K562 (cell line): ENCODE data around the gene CFAP97D2. TPM values are rescaled to one million over a fixed set of nuclear protein-coding genes. Genes with fewer than 3 reads are reported as not detected.

ENCODE experiments used
- CBFB ChIP-seq: sonication (generic); formaldehyde crosslinking; IDR thresholded peaks from 2 replicates; pipeline ENCODE4 v1.4.0; 2020; ENCODE audit warnings: mild to moderate bottlenecking, missing genetic modification reagents
- E2F1 ChIP-seq: sonication (generic); formaldehyde crosslinking; IDR thresholded peaks from 2 replicates; pipeline ENCODE4 v1.8.1; 2023; ENCODE audit warnings: mild to moderate bottlenecking, missing genetic modification reagents, moderate library complexity
- EP300 ChIP-seq: IDR thresholded peaks from 2 replicates; pipeline ENCODE4 v1.6.1; 2012; ENCODE audit warnings: low read length, improper control_type of control experiment
- GMEB1 ChIP-seq: fragments of 250-450 bp; sonication (Bioruptor Pico); IDR thresholded peaks from 2 replicates; pipeline ENCODE4 v1.4.0; 2020; ENCODE audit warnings: mild to moderate bottlenecking
- HMBOX1 ChIP-seq: sonication (generic); IDR thresholded peaks from 2 replicates; pipeline ENCODE4 v1.6.1; 2016
- LEF1 ChIP-seq: fragments of 450-650 bp; IDR thresholded peaks from 2 replicates; pipeline ENCODE4 v1.6.1; 2016; ENCODE audit warnings: mild to moderate bottlenecking
- MLX ChIP-seq, 2 experiments: fragments of 450-650 bp in 1 of 2; sonication (generic) in 1 of 2; formaldehyde crosslinking; conservative IDR thresholded peaks; 2 replicates each; pipeline versions ENCODE4 v1.4.0 to v1.8.1; 2020 to 2022; ENCODE audit warnings: mild to moderate bottlenecking in 1 of 2, missing genetic modification reagents in 1 of 2
- NFE2L1 ChIP-seq: fragments of 450-650 bp; IDR thresholded peaks from 2 replicates; pipeline ENCODE4 v1.6.1; 2016; ENCODE audit warnings: missing genetic modification characterization, low read depth, mild to moderate bottlenecking, missing compliant biosample characterization, moderate library complexity, borderline replicate concordance
- NR3C1 ChIP-seq: sonication (generic); formaldehyde crosslinking; IDR thresholded peaks from 2 replicates; pipeline ENCODE4 v1.8.1; 2022; ENCODE audit warnings: missing genetic modification reagents
- PTBP1 ChIP-seq: fragments of 200-400 bp; formaldehyde crosslinking; IDR thresholded peaks from 2 replicates; pipeline ENCODE4 v1.6.1; 2017; ENCODE audit warnings: low read depth, low read length
- RAD51 ChIP-seq: fragments of 450-650 bp; IDR thresholded peaks from 2 replicates; pipeline ENCODE4 v1.7.1; 2016; ENCODE audit warnings: low read depth, mild to moderate bottlenecking, borderline replicate concordance
- RFX1 ChIP-seq: fragments of 450-650 bp; IDR thresholded peaks from 2 replicates; pipeline ENCODE4 v1.6.1; 2016; ENCODE audit warnings: mild to moderate bottlenecking, moderate library complexity
- SREBF2 ChIP-seq: sonication (generic); formaldehyde crosslinking; IDR thresholded peaks from 2 replicates; pipeline ENCODE4 v1.4.0; 2020; ENCODE audit warnings: mild to moderate bottlenecking, missing genetic modification reagents
- TOE1 ChIP-seq, 2 experiments: fragments of 450-650 bp in 1 of 2; sonication (generic) in 1 of 2; formaldehyde crosslinking in 1 of 2; IDR thresholded peaks; 2 replicates each; pipeline versions ENCODE4 v1.7.1 to v1.8.0; 2016 to 2022; ENCODE audit warnings: borderline replicate concordance in 2 of 2, mild to moderate bottlenecking in 2 of 2, antibody characterized with exemption in 1 of 2, inconsistent platforms in 1 of 2, low read depth in 1 of 2, missing genetic modification reagents in 1 of 2, moderate library complexity in 1 of 2
- USF1 ChIP-seq: sonication (generic); formaldehyde crosslinking; IDR thresholded peaks from 2 replicates; pipeline ENCODE4 v1.9.0; 2022; ENCODE audit warnings: mild to moderate bottlenecking, missing genetic modification reagents
- YY1 ChIP-seq, 3 experiments: IDR thresholded peaks; 2 replicates each; pipeline ENCODE4 v1.6.1; 2011; ENCODE audit warnings: low read length in 2 of 3, mild to moderate bottlenecking in 2 of 3, moderate library complexity in 2 of 3, borderline replicate concordance in 1 of 3, control low read depth in 1 of 3, low read depth in 1 of 3; ENCODE audit not compliant: insufficient read depth in 3 of 3, insufficient replicate concordance in 2 of 3, control insufficient read depth in 1 of 3, insufficient read length in 1 of 3; ENCODE audit errors: extremely low read depth in 1 of 3
- ZNF41 ChIP-seq: fragments of 250-450 bp; sonication (Bioruptor Pico); conservative IDR thresholded peaks from 2 replicates; pipeline ENCODE4 v1.4.0; 2020; ENCODE audit warnings: mild to moderate bottlenecking
- polyA plus RNA-seq, 8 experiments: library from polyadenylated mRNA; depleted of rRNA in 4 of 8; stranded (reverse) in 5 of 8; unstranded in 3 of 8; fragments of >200 nt; fragmentation: Nextera tagmentation in 2 of 8; fragmentation: Illumina TruSeq in 1 of 8; extraction: Ambion mirVana in 2 of 8; extraction: Trizol in 1 of 8; gene quantifications; 2 replicates each; pipeline versions ENCODE4 v1.2.1 to v1.2.3, GENCODE V29; 2011 to 2014; ENCODE audit warnings: inconsistent platforms in 1 of 8, missing spikeins in 1 of 8
- total RNA-seq, 7 experiments: library from RNA; depleted of rRNA in 6 of 7; stranded (reverse); fragments of >200 nt in 6 of 7; fragmentation: Illumina TruSeq in 2 of 7; extraction: Trizol in 2 of 7; gene quantifications; 2 replicates each; pipeline versions ENCODE4 v1.2.1 to v1.2.3, GENCODE V29; 2011 to 2021; ENCODE audit warnings: low replicate concordance in 1 of 7
- TF ChIP-seq, protein P1 (sequence below): sonication (generic); formaldehyde crosslinking; IDR thresholded peaks from 2 replicates; pipeline ENCODE4 v1.8.0; 2022; ENCODE audit warnings: mild to moderate bottlenecking, missing genetic modification reagents

Gene CFAP97D2
- total and polyA plus RNA-seq, 9 of the 15 experiments (the other 6 are each of a cell fraction or from before 2014, with no cell fraction given) = not detected

GRCh38 chr13:114179087-114179658 lies at the start of gene CFAP97D2 (continued):
- TF ChIP-seq EP300 (no peak), ZNF41 (CRISPR knock-in tag) (no peak), NFE2L1 (tag) (no peak), LEF1 (no peak), PTBP1 (no peak), NR3C1 (CRISPR knock-in tag) (no peak), MLX (CRISPR knock-in tag; conservative IDR thresholded peaks at IDR 0.05) (no peak), E2F1 (CRISPR knock-in tag) (no peak), CBFB (CRISPR knock-in tag) (no peak), TOE1 (IDR thresholded peaks at IDR 0.05; ENCODE audit: borderline replicate concordance) (0 out of 2 replicates have a peak, but pooled peaks have one; percentile 43), TOE1 (CRISPR knock-in tag; IDR thresholded peaks at IDR 0.05; ENCODE audit: borderline replicate concordance, low read depth) (no peak), GMEB1 (CRISPR knock-in tag) (no peak), YY1 (IDR thresholded peaks at IDR 0.05; ENCODE audit: borderline replicate concordance in 1 of 3, control insufficient read depth in 1 of 3, extremely low read depth in 1 of 3, insufficient read depth in 3 of 3, insufficient read length in 1 of 3, insufficient replicate concordance in 2 of 3, low read depth in 1 of 3, low read length in 2 of 3) (peak in 1 of 3 experiments; percentile 47), RFX1 (peak; percentile 67), RAD51 (peak; percentile 71), HMBOX1 (no peak), USF1 (CRISPR knock-in tag) (peak; percentile 68), SREBF2 (CRISPR knock-in tag) (no peak)
- TF ChIP-seq, protein P1, sequence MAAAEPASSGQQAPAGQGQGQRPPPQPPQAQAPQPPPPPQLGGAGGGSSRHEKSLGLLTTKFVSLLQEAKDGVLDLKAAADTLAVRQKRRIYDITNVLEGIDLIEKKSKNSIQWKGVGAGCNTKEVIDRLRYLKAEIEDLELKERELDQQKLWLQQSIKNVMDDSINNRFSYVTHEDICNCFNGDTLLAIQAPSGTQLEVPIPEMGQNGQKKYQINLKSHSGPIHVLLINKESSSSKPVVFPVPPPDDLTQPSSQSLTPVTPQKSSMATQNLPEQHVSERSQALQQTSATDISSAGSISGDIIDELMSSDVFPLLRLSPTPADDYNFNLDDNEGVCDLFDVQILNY (CRISPR knock-in tag) = no peak
